ENCODE measurements around the gene SSR3. TPM values are rescaled to one million over a fixed set of nuclear protein-coding genes. Genes with fewer than 3 reads are reported as not detected.
A peak's percentile ranks its signal among the peaks of the same experiment; 100 is the strongest.

Gene SSR3
- 10 to 100 TPM; 42.5 to 74.7 (median 57.1) TPM for total RNA-seq

DNA sequence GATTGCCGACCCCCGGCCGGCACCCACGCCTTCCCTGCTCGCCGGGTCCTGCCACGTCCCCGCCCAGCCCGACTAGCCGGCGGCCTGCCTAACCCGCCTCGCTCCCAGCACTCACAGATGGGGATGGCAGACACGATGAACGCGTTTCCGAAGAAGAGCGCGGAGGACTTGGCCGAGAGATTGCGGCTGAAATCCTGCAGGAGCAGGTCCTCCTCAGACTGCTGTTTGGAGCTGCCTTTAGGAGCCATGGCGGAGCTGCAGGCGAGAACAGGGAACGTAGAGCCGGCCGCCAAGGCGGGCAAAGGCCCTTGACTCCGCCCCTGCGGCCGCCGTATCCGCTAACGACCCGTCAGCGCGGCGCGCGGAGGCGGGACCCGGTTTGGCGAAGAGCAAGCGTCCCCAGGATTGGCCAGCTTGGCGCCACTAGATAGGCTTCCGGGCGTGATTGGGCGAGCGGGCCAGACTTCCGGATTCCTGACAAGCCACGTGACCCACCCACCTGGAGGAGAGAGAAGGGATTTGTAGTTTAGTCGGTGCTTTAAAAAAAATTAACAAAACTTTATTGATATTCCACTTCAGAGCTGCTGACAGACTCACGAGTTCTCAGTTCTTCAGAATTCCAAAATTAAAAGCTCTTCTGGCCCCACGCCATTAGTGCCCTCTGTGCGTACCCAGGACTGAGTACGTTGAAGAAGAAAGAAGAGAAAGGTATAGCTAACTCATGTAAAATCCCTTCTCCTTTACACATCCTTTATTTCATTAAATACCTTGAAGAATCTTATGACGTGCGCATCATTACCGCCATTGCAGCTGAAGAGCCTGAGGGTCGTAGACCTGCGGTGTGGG is at the start of gene SSR3:
Gene SSR3 (minus strand): TSS at position 276 of the 846 bp plus-strand sequence. CDS start 28 bp downstream, at position 248.
- WGBS, 2 donors: 14 to 19% methylated on average over 11 to 16 of the region's 60 CpGs
- H3K4me1 ChIP-seq: peaks cover 8 to 43% (median 16%) of the 10 kb centered on the region in 3 donors
- H3K9me3 ChIP-seq: no peaks in the 10 kb centered on the region
- peak within 1 kb of the TSS; percentile 84 to 92 (median 90) for H3K27ac ChIP-seq
- intact Hi-C loops (cut with DNase I): loop anchor here (10.0 kb wide), 1 partner anchor 120 kb away; the partner anchor contains the start of gene TIPARP
- H3K4me3 ChIP-seq: peak within 1 kb of the TSS; percentile 75 to 94 (median 86)
- TF ChIP-seq POLR2A (IDR thresholded peaks at IDR 0.05) (peak in 2 of 4 donors; percentile 75 to 90), CTCF (IDR thresholded peaks at IDR 0.05) (peak; percentile 11 to 76 (median 48))
- DNase-seq: peak; percentile 93
- no peaks in the 10 kb centered on the region for H3K27me3 ChIP-seq
- H3K36me3 ChIP-seq: peaks cover 0 to 31% (median 0%) of the 10 kb centered on the region in 3 donors

DNA sequence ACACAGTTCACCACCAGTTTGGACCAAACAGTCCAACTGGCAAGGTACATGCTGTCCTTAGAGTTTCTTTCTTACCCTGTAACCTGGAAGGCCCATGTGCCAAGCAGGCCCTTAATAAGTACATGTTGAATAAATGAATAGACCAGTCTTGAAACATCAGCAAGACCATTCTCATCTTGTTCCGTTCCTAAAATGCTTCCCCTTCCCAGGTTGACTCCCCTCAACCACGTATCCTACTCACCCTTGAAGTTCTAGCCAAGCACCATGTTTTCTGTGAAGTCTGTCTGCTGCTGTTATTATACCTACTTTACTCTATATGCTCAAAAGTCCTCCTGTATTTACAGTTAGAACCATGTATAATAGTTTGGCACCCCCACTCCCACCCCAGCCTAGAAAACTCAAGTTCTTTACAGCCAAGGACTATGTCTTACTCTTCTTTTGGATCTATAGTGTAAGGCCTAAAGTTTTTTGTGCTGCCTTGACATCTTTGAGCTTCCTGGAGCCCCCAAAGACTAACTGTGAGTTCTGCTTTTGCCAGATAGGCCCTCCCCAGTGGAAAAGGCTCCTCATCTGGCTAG is 49.2 kb upstream of the SSR3 start:
- peaks cover 0 to 13% (median 10%) of the 10 kb centered on the region in 3 donors for H3K4me1 ChIP-seq
- no peak overlapping the region for H3K27ac ChIP-seq
- no peak for DNase-seq
- no peaks in the 10 kb centered on the region for H3K9me3 ChIP-seq
- no peaks in the 10 kb centered on the region for H3K27me3 ChIP-seq
- H3K36me3 ChIP-seq: no peaks in the 10 kb centered on the region
- no peak overlapping the region for H3K4me3 ChIP-seq
- intact Hi-C loops (cut with DNase I): no loop called here
- WGBS, 2 donors: 72 to 95% methylated on average over 2 of the region's 2 CpGs
- no peak for TF ChIP-seq CTCF (IDR thresholded peaks at IDR 0.05)
- TF ChIP-seq POLR2A (IDR thresholded peaks at IDR 0.05): no peak

DNA sequence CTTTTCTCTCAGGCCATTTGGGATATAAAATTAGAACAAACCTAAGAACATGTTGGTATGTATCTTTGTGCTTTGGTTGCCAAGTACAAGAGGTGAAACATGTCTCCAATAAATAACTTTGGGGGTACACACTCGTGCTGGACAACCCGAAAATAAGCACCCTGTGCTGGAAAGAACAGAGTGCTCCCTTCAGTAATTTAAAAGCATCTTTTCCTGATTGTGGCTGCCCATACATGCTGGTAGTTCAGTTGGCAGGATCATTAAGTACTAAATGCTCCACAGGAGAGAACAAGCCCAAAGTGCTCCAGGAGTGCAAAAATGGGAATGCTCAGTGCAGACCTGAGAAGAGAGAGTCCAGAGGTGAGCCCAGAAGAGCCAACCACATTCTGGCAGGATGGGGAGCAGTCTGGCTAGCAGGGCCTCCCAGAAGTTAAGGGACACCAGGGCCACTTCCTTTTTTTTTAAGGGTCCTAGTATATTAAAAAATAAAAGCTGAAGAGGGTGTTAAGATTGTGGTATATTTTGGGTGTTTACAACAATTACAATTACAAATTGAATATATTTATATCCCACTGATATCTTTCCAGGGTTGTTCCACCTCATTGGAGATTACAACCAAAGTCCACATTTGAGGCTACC is 48.6 kb upstream of the SSR3 start:
- TF ChIP-seq POLR2A (IDR thresholded peaks at IDR 0.05) (no peak), CTCF (IDR thresholded peaks at IDR 0.05) (no peak)
- Histone ChIP-seq H3K9me3 (no peaks in the 10 kb centered on the region), H3K27me3 (no peaks in the 10 kb centered on the region), H3K27ac (no peak overlapping the region), H3K4me1 (peaks cover 0 to 13% (median 10%) of the 10 kb centered on the region in 3 donors), H3K4me3 (no peak overlapping the region), H3K36me3 (no peaks in the 10 kb centered on the region)
- intact Hi-C loops (cut with DNase I): no loop called here
- no peak for DNase-seq
- 38 to 67% methylated on average over 2 of the region's 2 CpGs for WGBS, 2 donors

DNA sequence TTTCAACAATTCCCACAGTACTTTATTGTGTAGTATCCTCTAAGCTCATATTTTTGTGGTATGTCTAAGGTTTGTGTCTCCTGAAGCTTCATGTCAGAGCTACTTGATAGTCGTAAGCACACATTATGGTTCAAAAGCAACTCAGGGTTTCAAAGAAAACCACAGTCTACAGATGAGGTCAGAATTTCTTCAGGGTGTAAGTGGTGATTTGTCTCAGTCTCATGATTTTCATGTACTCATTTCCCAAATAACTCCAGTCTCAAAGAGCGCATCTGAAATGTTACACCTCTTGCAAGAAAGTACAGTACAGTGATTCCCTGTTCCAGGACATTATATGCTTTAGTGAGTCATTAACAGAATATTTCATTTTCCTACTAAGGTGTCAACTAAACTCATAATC is 47.5 kb upstream of the SSR3 start:
- Histone ChIP-seq H3K36me3 (no peaks in the 10 kb centered on the region), H3K9me3 (no peaks in the 10 kb centered on the region), H3K4me3 (no peak overlapping the region), H3K27me3 (no peaks in the 10 kb centered on the region), H3K27ac (no peak overlapping the region), H3K4me1 (peaks cover 0 to 13% (median 10%) of the 10 kb centered on the region in 3 donors)
- TF ChIP-seq CTCF (IDR thresholded peaks at IDR 0.05): no peak
- no peak for TF ChIP-seq POLR2A (IDR thresholded peaks at IDR 0.05)
- intact Hi-C loops (cut with DNase I): no loop called here
- 67 to 93% methylated on average over 2 of the region's 2 CpGs for WGBS, 2 donors
- no peak for DNase-seq

All from esophagus squamous epithelium (tissue), 5 donors.